SK-N-SH treated with all-trans-retinoic acid at 6 μM for 48 hours (cell line): Measurements from ENCODE around the gene CNTNAP3B.
"Not testable (repeated sequence)": the region's sequence is repeated elsewhere in the genome, so short reads cannot be mapped to it uniquely, and the experiment has no call there.

Experiments used
- ARNTL ChIP-seq: fragments of 450-650 bp; formaldehyde crosslinking; IDR thresholded peaks from 2 replicates; pipeline ENCODE4 v1.5.0; 2020; ENCODE audit warnings: low read depth, mild to moderate bottlenecking, moderate library complexity, borderline replicate concordance
- BACH2 ChIP-seq: fragments of 250-450 bp; sonication (Bioruptor Pico); IDR thresholded peaks from 2 replicates; pipeline ENCODE4 v1.9.0; 2021; ENCODE audit warnings: mild to moderate bottlenecking, borderline replicate concordance
- CREB5 ChIP-seq: fragments of 250-450 bp; sonication (Bioruptor Pico); IDR thresholded peaks from 2 replicates; pipeline ENCODE4 v1.5.1; 2020; ENCODE audit warnings: low read depth, mild to moderate bottlenecking, moderate library complexity
- CSRNP3 ChIP-seq: fragments of 250-450 bp; sonication (Bioruptor Pico); IDR thresholded peaks from 2 replicates; pipeline ENCODE4 v1.5.1; 2021; ENCODE audit warnings: mild to moderate bottlenecking, moderate library complexity
- ESRRG ChIP-seq: fragments of 250-450 bp; sonication (Bioruptor Pico); IDR thresholded peaks from 2 replicates; pipeline ENCODE4 v1.6.1; 2021; ENCODE audit warnings: mild to moderate bottlenecking
- PATZ1 ChIP-seq: fragments of 250-450 bp; sonication (Bioruptor Pico); IDR thresholded peaks from 2 replicates; pipeline ENCODE4 v1.8.0; 2020; ENCODE audit warnings: mild to moderate bottlenecking, moderate library complexity, borderline replicate concordance
- POU6F1 ChIP-seq: fragments of 250-450 bp; sonication (Bioruptor Pico); IDR thresholded peaks from 2 replicates; pipeline ENCODE4 v1.8.0; 2021; ENCODE audit warnings: low read depth, mild to moderate bottlenecking, moderate library complexity, borderline replicate concordance
- PPARA ChIP-seq: fragments of 250-450 bp; sonication (Bioruptor Pico); IDR thresholded peaks from 2 replicates; pipeline ENCODE4 v1.5.0; 2020; ENCODE audit warnings: mild to moderate bottlenecking, borderline replicate concordance
- RARB ChIP-seq: fragments of 250-450 bp; sonication (Bioruptor Pico); IDR thresholded peaks from 2 replicates; pipeline ENCODE4 v1.8.0; 2021; ENCODE audit warnings: mild to moderate bottlenecking, moderate library complexity
- TCF4 ChIP-seq: fragments of 250-450 bp; sonication (Bioruptor Pico); IDR thresholded peaks from 2 replicates; pipeline ENCODE4 v1.8.0; 2021; ENCODE audit warnings: mild to moderate bottlenecking, moderate library complexity, borderline replicate concordance
- ZC3H10 ChIP-seq: fragments of 250-450 bp; sonication (Bioruptor Pico); IDR thresholded peaks from 2 replicates; pipeline ENCODE4 v1.5.1; 2021; ENCODE audit warnings: mild to moderate bottlenecking, moderate library complexity
- ZFP3 ChIP-seq: fragments of 250-450 bp; sonication (Bioruptor Pico); IDR thresholded peaks from 2 replicates; pipeline ENCODE4 v1.5.0; 2020; ENCODE audit warnings: mild to moderate bottlenecking, moderate library complexity
- ZFP30 ChIP-seq: fragments of 450-650 bp; formaldehyde crosslinking; IDR thresholded peaks from 2 replicates; pipeline ENCODE4 v1.5.0; 2022; ENCODE audit warnings: mild to moderate bottlenecking, moderate library complexity
- ZNF70 ChIP-seq: fragments of 450-650 bp; formaldehyde crosslinking; IDR thresholded peaks from 2 replicates; pipeline ENCODE4 v1.5.0; 2020; ENCODE audit warnings: mild to moderate bottlenecking, moderate library complexity

GRCh38 chr9:41902762-41903161 is 226.5 kb downstream of the CNTNAP3B start:
- not testable (repeated sequence) for TF ChIP-seq ZFP30 (CRISPR knock-in tag); RARB (CRISPR knock-in tag); PPARA (CRISPR knock-in tag); ZFP3 (CRISPR knock-in tag); POU6F1 (CRISPR knock-in tag); PATZ1 (CRISPR knock-in tag); ESRRG; ZNF70 (CRISPR knock-in tag); TCF4 (CRISPR knock-in tag); CSRNP3; CREB5 (CRISPR knock-in tag); BACH2; ARNTL (CRISPR knock-in tag); ZC3H10
